NCI-H69 (cell line): ENCODE results near the gene CSNK1G3.

Experiments used
- DNase-seq: peaks from one replicate; lab custom pipeline; 2025; lab: John Stamatoyannopoulos, UW

CSNK1G3 gene

GRCh38 chr5:123514615-123515355 is 2.8 kb downstream of the CSNK1G3 start:
- peak; percentile 51 for DNase-seq

- DNase-seq: no peak
Observed at GRCh38 chr5:123515904-123516303, 3.9 kb downstream of the CSNK1G3 start.

- DNase-seq: no peak
Observed at GRCh38 chr5:123517476-123517875, 5.5 kb downstream of the CSNK1G3 start.

GRCh38 chr5:123518111-123518510 is 6.1 kb downstream of the CSNK1G3 start:
- DNase-seq: no peak

GRCh38 chr5:123520677-123521247 is 8.8 kb downstream of the CSNK1G3 start:
- DNase-seq: no peak

GRCh38 chr5:123524146-123524545 is 12.2 kb downstream of the CSNK1G3 start:
- DNase-seq: no peak

- DNase-seq: no peak
Observed at GRCh38 chr5:123527190-123527589, 15.2 kb downstream of the CSNK1G3 start.

GRCh38 chr5:123528065-123528464 is 16.1 kb downstream of the CSNK1G3 start:
- no peak for DNase-seq

GRCh38 chr5:123528878-123529277 is 16.9 kb downstream of the CSNK1G3 start:
- no peak for DNase-seq

GRCh38 chr5:123530728-123531127 is 18.8 kb downstream of the CSNK1G3 start:
- DNase-seq: no peak

GRCh38 chr5:123535648-123536047 is 23.7 kb downstream of the CSNK1G3 start:
- DNase-seq: no peak

GRCh38 chr5:123537256-123537655 is 25.3 kb downstream of the CSNK1G3 start:
- DNase-seq: no peak

GRCh38 chr5:123537845-123538244 is 25.9 kb downstream of the CSNK1G3 start:
- peak; percentile 53 for DNase-seq

GRCh38 chr5:123538670-123539459 is 26.9 kb downstream of the CSNK1G3 start:
- peak; percentile 63 for DNase-seq

- no peak for DNase-seq
Observed at GRCh38 chr5:123540534-123540933, 28.6 kb downstream of the CSNK1G3 start.

- DNase-seq: peak; percentile 38
Observed at GRCh38 chr5:123543438-123543837, 31.5 kb downstream of the CSNK1G3 start.

GRCh38 chr5:123545506-123545905 is 33.5 kb downstream of the CSNK1G3 start:
- DNase-seq: peak; percentile 58

- DNase-seq: peak; percentile 9
Observed at GRCh38 chr5:123546657-123547056, 34.7 kb downstream of the CSNK1G3 start.

- DNase-seq: no peak
Observed at GRCh38 chr5:123549256-123549904, 37.4 kb downstream of the CSNK1G3 start.

- no peak for DNase-seq
Observed at GRCh38 chr5:123554601-123555000, 42.6 kb downstream of the CSNK1G3 start.

GRCh38 chr5:123557907-123558306 is 45.9 kb downstream of the CSNK1G3 start:
- no peak for DNase-seq

- no peak for DNase-seq
Observed at GRCh38 chr5:123558762-123559433, 46.9 kb downstream of the CSNK1G3 start.
